GM12878 (cell line): ENCODE results near the gene B3GNT4.
A peak's percentile ranks its signal among the peaks of the same experiment; 100 is the strongest.

Experiments
- CTCF ChIP-seq, 3 experiments: IDR thresholded peaks in 2 of 3; conservative IDR thresholded peaks in 1 of 3; 2 replicates each; pipeline ENCODE4 v1.5.1; 2011; ENCODE audit warnings: low read depth in 3 of 3, low read length in 3 of 3, mild to moderate bottlenecking in 3 of 3, control low read depth in 2 of 3, moderate library complexity in 2 of 3, inconsistent platforms in 1 of 3, mixed read lengths in 1 of 3; ENCODE audit not compliant: control insufficient read depth in 2 of 3, insufficient read depth in 1 of 3; ENCODE audit errors: extremely low read depth in 1 of 3
- MTA3 ChIP-seq: IDR thresholded peaks from 2 replicates; pipeline ENCODE4 v1.6.1; 2012; ENCODE audit warnings: low read length, inconsistent platforms, borderline replicate concordance
- PAX5 ChIP-seq: IDR thresholded peaks from 2 replicates; pipeline ENCODE4 v1.6.1; 2011; ENCODE audit warnings: low read depth, low read length, borderline replicate concordance
- POLR2A ChIP-seq: IDR thresholded peaks from 2 replicates; pipeline ENCODE4 v1.6.1; 2011; ENCODE audit warnings: low read depth, mild to moderate bottlenecking, low read length
- SMAD5 ChIP-seq: IDR thresholded peaks from 2 replicates; pipeline ENCODE4 v1.6.1; 2016; ENCODE audit warnings: antibody characterized with exemption, low read depth

GRCh38 chr12:122190842-122191668, 12.5 kb upstream of the B3GNT4 start:
- TF ChIP-seq POLR2A (no peak), SMAD5 (no peak), CTCF (IDR thresholded peaks at IDR 0.05 in 2 of 3, conservative IDR thresholded peaks at IDR 0.05 in 1 of 3; ENCODE audit: control insufficient read depth in 2 of 3, extremely low read depth in 1 of 3, insufficient read depth in 1 of 3, low read depth in 3 of 3, low read length in 3 of 3) (peak; percentile 89 to 93 (median 90)), PAX5 (no peak), MTA3 (no peak)
